Measurements from ENCODE around the gene TANGO2. TPM values are rescaled to one million over a fixed set of nuclear protein-coding genes. Genes with fewer than 3 reads are reported as not detected.

The TANGO2 gene
- total and polyA plus RNA-seq, 3 donors from 2014 or later: 13.5 to 21.5 (median 19.0) TPM

- TF ChIP-seq CTCF (IDR thresholded peaks at IDR 0.05) (no peak), POLR2A (IDR thresholded peaks at IDR 0.05) (no peak)
- intact Hi-C loops (cut with DNase I; ENCODE audit: low total_unique reads): no loop called here
- no peaks in the 10 kb centered on the region for H3K36me3 ChIP-seq (ENCODE audit: low read depth, missing control alignments)
- no peaks in the 10 kb centered on the region for H3K27me3 ChIP-seq
- no peak overlapping the region for H3K4me3 ChIP-seq
- 91 to 94% methylated on average over 24 of the region's 24 CpGs for WGBS, 2 donors
- no peaks in the 10 kb centered on the region for H3K9me3 ChIP-seq
- peaks cover 34% of the 10 kb centered on the region for H3K4me1 ChIP-seq
- DNase-seq: no peak
- H3K27ac ChIP-seq: no peak overlapping the region
Measured at GRCh38 chr22:20086101-20086599, 65.2 kb downstream of the TANGO2 start.

GRCh38 chr22:20086763-20087162 is 65.9 kb downstream of the TANGO2 start:
- 97 to 98% methylated on average over 5 of the region's 5 CpGs for whole genome bisulfite sequencing, 2 donors
- no peaks in the 10 kb centered on the region for H3K36me3 ChIP-seq (ENCODE audit: low read depth, missing control alignments)
- no peak overlapping the region for H3K4me3 ChIP-seq
- no peaks in the 10 kb centered on the region for H3K9me3 ChIP-seq
- no peak overlapping the region for H3K27ac ChIP-seq
- peaks cover 28% of the 10 kb centered on the region for H3K4me1 ChIP-seq
- TF ChIP-seq POLR2A (IDR thresholded peaks at IDR 0.05) (no peak), CTCF (IDR thresholded peaks at IDR 0.05) (no peak)
- intact Hi-C loops (cut with DNase I; ENCODE audit: low total_unique reads): no loop called here
- H3K27me3 ChIP-seq: no peaks in the 10 kb centered on the region
- no peak for DNase-seq

GRCh38 chr22:20087319-20088262 is 66.7 kb downstream of the TANGO2 start:
- TF ChIP-seq CTCF (IDR thresholded peaks at IDR 0.05) (no peak), POLR2A (IDR thresholded peaks at IDR 0.05) (no peak)
- Histone ChIP-seq H3K27ac (no peak overlapping the region), H3K4me3 (no peak overlapping the region), H3K36me3 (ENCODE audit: low read depth, missing control alignments) (no peaks in the 10 kb centered on the region), H3K27me3 (no peaks in the 10 kb centered on the region), H3K9me3 (no peaks in the 10 kb centered on the region), H3K4me1 (peaks cover 25% of the 10 kb centered on the region)
- intact Hi-C loops (cut with DNase I; ENCODE audit: low total_unique reads): no loop called here
- WGBS, 2 donors: 88 to 91% methylated on average over 14 of the region's 14 CpGs
- no peak for DNase-seq

GRCh38 chr22:20088263-20088648 is 67.3 kb downstream of the TANGO2 start:
- TF ChIP-seq CTCF (IDR thresholded peaks at IDR 0.05) (no peak), POLR2A (IDR thresholded peaks at IDR 0.05) (no peak)
- Histone ChIP-seq H3K27ac (no peak overlapping the region), H3K9me3 (no peaks in the 10 kb centered on the region), H3K36me3 (ENCODE audit: low read depth, missing control alignments) (no peaks in the 10 kb centered on the region), H3K4me3 (no peak overlapping the region), H3K27me3 (no peaks in the 10 kb centered on the region), H3K4me1 (peaks cover 18% of the 10 kb centered on the region)
- DNase-seq: no peak
- WGBS, 2 donors: 87 to 90% methylated on average over 8 of the region's 8 CpGs
- intact Hi-C loops (cut with DNase I; ENCODE audit: low total_unique reads): no loop called here
